ENCODE measurements around the gene CLMP. TPM values are rescaled to one million over a fixed set of nuclear protein-coding genes. Genes with fewer than 3 reads are reported as not detected.

The CLMP gene
- total RNA-seq, 1 donor from 2014 or later = 24.2 TPM

DNA sequence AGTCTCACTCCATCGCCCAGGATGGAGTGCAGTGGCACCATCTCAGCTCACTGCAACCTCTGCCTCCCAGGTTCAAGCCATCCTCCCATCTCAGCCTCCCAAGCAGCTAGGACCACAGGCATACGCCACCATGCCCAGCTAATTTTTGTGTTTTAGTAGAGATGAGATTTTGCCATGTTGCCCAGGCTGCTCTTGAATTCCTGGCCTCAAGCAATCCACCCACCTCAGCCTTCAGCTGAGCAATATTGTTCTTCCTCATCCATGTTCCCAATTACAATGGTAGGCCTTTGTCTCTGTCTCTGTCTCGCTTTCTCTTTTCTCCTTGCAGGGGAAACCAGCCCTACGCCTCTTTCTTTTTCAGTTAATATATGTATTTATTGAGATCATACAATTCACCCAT, 143.4 kb downstream of the CLMP start:
- TF ChIP-seq, protein P1, sequence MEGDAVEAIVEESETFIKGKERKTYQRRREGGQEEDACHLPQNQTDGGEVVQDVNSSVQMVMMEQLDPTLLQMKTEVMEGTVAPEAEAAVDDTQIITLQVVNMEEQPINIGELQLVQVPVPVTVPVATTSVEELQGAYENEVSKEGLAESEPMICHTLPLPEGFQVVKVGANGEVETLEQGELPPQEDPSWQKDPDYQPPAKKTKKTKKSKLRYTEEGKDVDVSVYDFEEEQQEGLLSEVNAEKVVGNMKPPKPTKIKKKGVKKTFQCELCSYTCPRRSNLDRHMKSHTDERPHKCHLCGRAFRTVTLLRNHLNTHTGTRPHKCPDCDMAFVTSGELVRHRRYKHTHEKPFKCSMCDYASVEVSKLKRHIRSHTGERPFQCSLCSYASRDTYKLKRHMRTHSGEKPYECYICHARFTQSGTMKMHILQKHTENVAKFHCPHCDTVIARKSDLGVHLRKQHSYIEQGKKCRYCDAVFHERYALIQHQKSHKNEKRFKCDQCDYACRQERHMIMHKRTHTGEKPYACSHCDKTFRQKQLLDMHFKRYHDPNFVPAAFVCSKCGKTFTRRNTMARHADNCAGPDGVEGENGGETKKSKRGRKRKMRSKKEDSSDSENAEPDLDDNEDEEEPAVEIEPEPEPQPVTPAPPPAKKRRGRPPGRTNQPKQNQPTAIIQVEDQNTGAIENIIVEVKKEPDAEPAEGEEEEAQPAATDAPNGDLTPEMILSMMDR (IDR thresholded peaks at IDR 0.05; ENCODE audit: partially characterized antibody, unreplicated experiment) = no peak
- no peak overlapping the region for H3K27ac Mint-ChIP-seq (ENCODE audit: unreplicated experiment)
- DNase-seq = no peak
- H3K36me3 Mint-ChIP-seq (ENCODE audit: unreplicated experiment) = no peaks in the 10 kb centered on the region
- no peak overlapping the region for H3K4me3 Mint-ChIP-seq (ENCODE audit: unreplicated experiment)
- no peaks in the 10 kb centered on the region for H3K27me3 Mint-ChIP-seq (ENCODE audit: unreplicated experiment)
- H3K9me3 Mint-ChIP-seq (ENCODE audit: unreplicated experiment) = peaks cover 2% of the 10 kb centered on the region
- H3K4me1 Mint-ChIP-seq (ENCODE audit: low read depth, unreplicated experiment) = no peaks in the 10 kb centered on the region

DNA sequence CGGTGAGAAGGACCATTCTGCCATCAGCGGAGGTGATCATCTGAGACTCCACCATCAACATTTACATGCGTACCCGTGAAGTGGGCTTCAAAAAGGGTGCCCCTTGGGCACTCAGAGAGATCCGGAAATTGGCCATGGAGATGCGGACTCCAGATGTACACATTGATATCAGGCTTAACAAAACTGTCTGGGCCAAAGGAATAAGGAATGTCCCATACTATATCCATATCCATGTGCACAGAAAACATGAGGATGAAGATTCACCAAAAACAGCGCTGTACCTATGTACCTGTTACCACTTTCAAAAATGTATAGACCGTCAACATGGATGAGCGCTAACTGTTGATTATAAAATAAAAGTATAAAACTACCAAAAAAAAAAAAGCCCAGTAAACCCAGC, 143.9 kb downstream of the CLMP start:
- no peak overlapping the region for H3K27ac Mint-ChIP-seq (ENCODE audit: unreplicated experiment)
- no peak overlapping the region for H3K4me3 Mint-ChIP-seq (ENCODE audit: unreplicated experiment)
- DNase-seq = no peak
- H3K27me3 Mint-ChIP-seq (ENCODE audit: unreplicated experiment) = no peaks in the 10 kb centered on the region
- H3K36me3 Mint-ChIP-seq (ENCODE audit: unreplicated experiment) = no peaks in the 10 kb centered on the region
- peaks cover 2% of the 10 kb centered on the region for H3K9me3 Mint-ChIP-seq (ENCODE audit: unreplicated experiment)
- TF ChIP-seq, protein P1 (IDR thresholded peaks at IDR 0.05; ENCODE audit: partially characterized antibody, unreplicated experiment) = no peak
- H3K4me1 Mint-ChIP-seq (ENCODE audit: low read depth, unreplicated experiment) = no peaks in the 10 kb centered on the region

DNA sequence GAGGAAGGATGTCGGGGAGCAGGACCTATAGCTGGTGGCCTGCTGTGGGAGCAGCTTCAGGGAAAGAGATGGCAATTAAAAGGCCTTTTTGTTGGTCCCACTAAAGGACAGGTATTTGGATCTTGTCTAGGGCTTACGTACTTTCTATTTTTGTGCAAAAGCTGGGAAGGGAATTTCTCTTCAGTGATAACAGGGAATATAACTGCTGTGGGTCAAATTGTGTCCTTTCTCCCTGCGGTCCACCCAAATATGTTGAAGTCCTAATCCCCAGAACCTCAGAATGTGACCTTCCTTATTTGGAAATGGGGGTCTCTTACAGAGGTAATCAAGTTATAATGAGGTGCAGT, 147.1 kb downstream of the CLMP start:
- peaks cover 2% of the 10 kb centered on the region for H3K9me3 Mint-ChIP-seq (ENCODE audit: unreplicated experiment)
- no peaks in the 10 kb centered on the region for H3K4me1 Mint-ChIP-seq (ENCODE audit: low read depth, unreplicated experiment)
- H3K27ac Mint-ChIP-seq (ENCODE audit: unreplicated experiment) = no peak overlapping the region
- no peak for DNase-seq
- H3K4me3 Mint-ChIP-seq (ENCODE audit: unreplicated experiment) = no peak overlapping the region
- H3K27me3 Mint-ChIP-seq (ENCODE audit: unreplicated experiment) = no peaks in the 10 kb centered on the region
- H3K36me3 Mint-ChIP-seq (ENCODE audit: unreplicated experiment) = no peaks in the 10 kb centered on the region
- TF ChIP-seq, protein P1 (IDR thresholded peaks at IDR 0.05; ENCODE audit: partially characterized antibody, unreplicated experiment) = no peak

DNA sequence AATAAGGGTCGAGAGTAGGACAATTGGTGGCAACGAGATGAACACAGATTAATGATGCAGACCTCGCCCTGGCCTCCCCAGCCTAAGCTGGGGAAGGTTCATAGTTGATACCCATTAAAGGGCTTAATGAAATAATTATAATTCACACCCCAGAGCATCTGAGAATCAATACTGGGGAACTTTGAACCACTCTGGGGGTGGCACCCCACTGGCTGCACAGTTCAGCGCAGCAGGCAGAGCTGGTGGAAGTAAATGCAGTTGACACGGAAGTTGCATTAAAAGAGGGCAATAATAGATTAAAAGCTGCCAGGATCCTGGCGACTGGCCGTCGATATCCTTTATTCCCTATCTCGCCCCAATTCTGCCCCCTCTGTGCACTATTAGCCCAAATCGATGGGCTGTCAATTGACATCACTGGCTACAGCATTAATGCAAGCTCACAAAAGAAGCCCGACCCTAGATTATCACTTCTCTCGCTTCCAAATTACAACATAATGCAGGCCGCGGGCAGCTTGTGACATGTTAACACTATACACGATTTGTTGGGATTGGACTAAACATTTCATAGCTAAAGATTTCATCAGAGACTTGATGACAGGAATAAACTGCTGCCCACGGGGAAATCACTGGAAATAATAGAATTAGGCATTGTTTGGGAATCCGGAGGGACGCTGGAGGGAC, 147.6 kb downstream of the CLMP start:
- Mint-ChIP-seq H3K4me1 (ENCODE audit: low read depth, unreplicated experiment) (no peaks in the 10 kb centered on the region), H3K4me3 (ENCODE audit: unreplicated experiment) (no peak overlapping the region), H3K36me3 (ENCODE audit: unreplicated experiment) (no peaks in the 10 kb centered on the region), H3K27ac (ENCODE audit: unreplicated experiment) (no peak overlapping the region), H3K27me3 (ENCODE audit: unreplicated experiment) (no peaks in the 10 kb centered on the region), H3K9me3 (ENCODE audit: unreplicated experiment) (peaks cover 2% of the 10 kb centered on the region)
- TF ChIP-seq, protein P1 (IDR thresholded peaks at IDR 0.05; ENCODE audit: partially characterized antibody, unreplicated experiment) = no peak
- no peak for DNase-seq

DNA sequence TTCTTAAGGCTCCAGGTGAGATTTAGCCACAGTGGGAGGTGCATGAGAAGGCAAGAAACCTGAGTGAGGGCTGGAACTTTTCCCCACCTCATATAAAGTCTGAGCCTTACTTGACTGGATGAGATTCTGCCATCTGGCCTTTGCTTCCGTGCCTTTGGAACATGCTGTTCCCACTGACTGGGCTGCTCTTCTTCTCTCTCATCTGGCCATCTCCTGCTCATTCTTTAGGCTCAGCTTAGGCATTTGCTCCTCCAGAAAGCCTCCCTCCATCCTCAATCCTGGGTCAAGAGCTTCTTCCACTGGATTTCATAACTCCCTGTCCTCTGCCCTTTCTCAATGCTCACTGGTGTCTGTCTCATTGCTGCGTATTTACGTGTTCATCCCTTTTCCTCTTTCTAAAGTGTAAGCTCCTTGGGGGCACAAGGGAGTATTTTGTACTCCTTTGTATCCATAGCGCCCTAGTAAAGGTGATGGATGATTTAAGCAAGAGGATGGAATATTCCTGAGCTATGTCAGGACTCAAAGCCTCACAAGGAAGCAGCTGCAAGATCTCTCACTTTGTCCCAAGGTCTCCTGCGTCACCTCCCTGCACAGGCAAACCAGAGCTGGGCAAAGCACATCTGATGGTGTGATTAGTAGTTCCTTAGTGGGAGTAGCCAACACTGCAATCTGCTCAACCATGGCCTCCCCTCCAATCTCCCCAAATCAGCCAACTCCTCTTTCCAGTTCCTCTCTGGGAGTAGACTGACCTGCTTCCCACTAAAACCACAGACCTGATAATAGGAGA, 148.4 kb downstream of the CLMP start:
- Mint-ChIP-seq H3K27me3 (ENCODE audit: unreplicated experiment) (no peaks in the 10 kb centered on the region), H3K36me3 (ENCODE audit: unreplicated experiment) (no peaks in the 10 kb centered on the region)

More for the DNA sequence above, 148.4 kb downstream of the CLMP start:
- TF ChIP-seq, protein P1 (IDR thresholded peaks at IDR 0.05; ENCODE audit: partially characterized antibody, unreplicated experiment) = no peak
- no peak overlapping the region for H3K27ac Mint-ChIP-seq (ENCODE audit: unreplicated experiment)
- no peak for DNase-seq
- no peaks in the 10 kb centered on the region for H3K4me1 Mint-ChIP-seq (ENCODE audit: low read depth, unreplicated experiment)
- H3K4me3 Mint-ChIP-seq (ENCODE audit: unreplicated experiment) = no peak overlapping the region
- H3K9me3 Mint-ChIP-seq (ENCODE audit: unreplicated experiment) = peaks cover 2% of the 10 kb centered on the region

Data from glutamatergic neuron (in vitro differentiated cells).